ENCODE results near the gene GAS7.
"Not testable (repeated sequence)": the region's sequence is repeated elsewhere in the genome, so short reads cannot be mapped to it uniquely, and the experiment has no call there.

GAS7 gene

GRCh38 chr17:10059684-10060211 is 138.7 kb downstream of the GAS7 start:
- DNase-seq (ENCODE audit: low read depth), result peak; percentile 92
- no peak overlapping the region for H3K4me3 ChIP-seq (ENCODE audit: low read depth, low read length)
- no peak for TF ChIP-seq CTCF (IDR thresholded peaks at IDR 0.05; ENCODE audit: low read depth, low read length, missing control alignments)

GRCh38 chr17:10058921-10059683 is 139.3 kb downstream of the GAS7 start:
- TF ChIP-seq CTCF (IDR thresholded peaks at IDR 0.05; ENCODE audit: low read depth, low read length, missing control alignments), result no peak
- DNase-seq (ENCODE audit: low read depth), result no peak
- peak overlapping the region; percentile 2; the same call in 1 of the 2 replicates for H3K4me3 ChIP-seq (ENCODE audit: low read depth, low read length)

- not testable (repeated sequence) for DNase-seq (ENCODE audit: low read depth); H3K4me3 ChIP-seq (ENCODE audit: low read depth, low read length)
Measured at GRCh38 chr17:10057466-10057865, 140.9 kb downstream of the GAS7 start.

- DNase-seq (ENCODE audit: low read depth), result no peak
- no peak for TF ChIP-seq CTCF (IDR thresholded peaks at IDR 0.05; ENCODE audit: low read depth, low read length, missing control alignments)
- H3K4me3 ChIP-seq (ENCODE audit: low read depth, low read length), result no peak overlapping the region
Measured at GRCh38 chr17:10055262-10055975, 143.0 kb downstream of the GAS7 start.

GRCh38 chr17:10053782-10054540 is 144.4 kb downstream of the GAS7 start:
- H3K4me3 ChIP-seq (ENCODE audit: low read depth, low read length), result no peak overlapping the region
- TF ChIP-seq CTCF (IDR thresholded peaks at IDR 0.05; ENCODE audit: low read depth, low read length, missing control alignments), result no peak
- no peak for DNase-seq (ENCODE audit: low read depth)

GRCh38 chr17:10052106-10052813 is 146.1 kb downstream of the GAS7 start:
- no peak overlapping the region; the same call in 1 of the 2 replicates for H3K4me3 ChIP-seq (ENCODE audit: low read depth, low read length)
- DNase-seq (ENCODE audit: low read depth), result no peak
- TF ChIP-seq CTCF (IDR thresholded peaks at IDR 0.05; ENCODE audit: low read depth, low read length, missing control alignments), result no peak

Data from GM12864 (cell line).